SU-DHL-6 (cell line): ENCODE data around the gene CD79A.

Source experiments
- EZH2phosphoT487 ChIP-seq: fragments of 200-600 bp; sonication (generic), shearing (Covaris generic); conservative IDR thresholded peaks from 2 replicates; pipeline ENCODE4 v1.6.1; 2018; ENCODE audit warnings: mild to moderate bottlenecking, antibody characterized with exemption, low read length, moderate library complexity, mixed read lengths
- TF ChIP-seq, protein P1 (sequence below): fragments of 200-600 bp; sonication (generic); IDR thresholded peaks from one replicate; pipeline ENCODE4 v1.5.1; 2017; ENCODE audit warnings: antibody characterized with exemption, mild to moderate bottlenecking, low read length, moderate library complexity; ENCODE audit not compliant: insufficient read depth, poor library complexity, severe bottlenecking

DNA sequence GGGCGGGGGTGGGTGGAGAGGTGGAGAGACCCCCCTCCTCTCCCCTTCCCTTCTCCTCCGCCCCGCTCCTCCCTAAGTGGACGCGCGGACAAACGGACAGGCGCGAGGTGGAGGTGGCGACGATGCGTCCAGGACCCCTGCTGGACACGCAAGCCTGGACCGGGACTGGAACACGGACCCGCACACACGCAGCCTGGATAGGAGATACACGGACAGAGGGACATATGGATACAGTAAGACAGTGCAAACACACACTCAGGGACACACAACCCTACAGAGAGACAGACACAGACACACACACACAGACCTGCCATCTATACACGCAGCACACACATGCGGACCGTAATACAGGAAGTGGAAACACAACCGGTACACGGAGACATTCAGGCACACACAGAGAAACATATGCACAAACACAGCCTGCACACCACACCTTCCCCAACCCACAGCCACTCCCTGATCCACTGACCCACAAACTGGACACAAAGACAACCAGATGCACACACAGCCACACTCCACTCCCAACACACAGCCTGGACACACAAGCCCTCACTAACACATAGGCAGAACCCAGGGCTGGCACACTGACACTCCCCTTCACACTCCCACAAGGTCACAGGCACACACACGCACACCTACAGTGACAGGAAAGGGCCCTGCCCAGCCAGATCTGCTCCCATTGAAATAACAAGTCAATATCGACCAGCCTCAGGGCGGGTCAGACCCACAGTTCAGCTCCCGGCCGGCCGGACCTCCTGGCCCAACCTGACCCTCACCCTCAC, 51.9 kb downstream of the CD79A start:
- TF ChIP-seq, protein P1, sequence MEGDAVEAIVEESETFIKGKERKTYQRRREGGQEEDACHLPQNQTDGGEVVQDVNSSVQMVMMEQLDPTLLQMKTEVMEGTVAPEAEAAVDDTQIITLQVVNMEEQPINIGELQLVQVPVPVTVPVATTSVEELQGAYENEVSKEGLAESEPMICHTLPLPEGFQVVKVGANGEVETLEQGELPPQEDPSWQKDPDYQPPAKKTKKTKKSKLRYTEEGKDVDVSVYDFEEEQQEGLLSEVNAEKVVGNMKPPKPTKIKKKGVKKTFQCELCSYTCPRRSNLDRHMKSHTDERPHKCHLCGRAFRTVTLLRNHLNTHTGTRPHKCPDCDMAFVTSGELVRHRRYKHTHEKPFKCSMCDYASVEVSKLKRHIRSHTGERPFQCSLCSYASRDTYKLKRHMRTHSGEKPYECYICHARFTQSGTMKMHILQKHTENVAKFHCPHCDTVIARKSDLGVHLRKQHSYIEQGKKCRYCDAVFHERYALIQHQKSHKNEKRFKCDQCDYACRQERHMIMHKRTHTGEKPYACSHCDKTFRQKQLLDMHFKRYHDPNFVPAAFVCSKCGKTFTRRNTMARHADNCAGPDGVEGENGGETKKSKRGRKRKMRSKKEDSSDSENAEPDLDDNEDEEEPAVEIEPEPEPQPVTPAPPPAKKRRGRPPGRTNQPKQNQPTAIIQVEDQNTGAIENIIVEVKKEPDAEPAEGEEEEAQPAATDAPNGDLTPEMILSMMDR = no peak
- TF ChIP-seq EZH2phosphoT487 = no peak
